ENCODE data around the gene SLCO1A2.

The SLCO1A2 gene

DNA sequence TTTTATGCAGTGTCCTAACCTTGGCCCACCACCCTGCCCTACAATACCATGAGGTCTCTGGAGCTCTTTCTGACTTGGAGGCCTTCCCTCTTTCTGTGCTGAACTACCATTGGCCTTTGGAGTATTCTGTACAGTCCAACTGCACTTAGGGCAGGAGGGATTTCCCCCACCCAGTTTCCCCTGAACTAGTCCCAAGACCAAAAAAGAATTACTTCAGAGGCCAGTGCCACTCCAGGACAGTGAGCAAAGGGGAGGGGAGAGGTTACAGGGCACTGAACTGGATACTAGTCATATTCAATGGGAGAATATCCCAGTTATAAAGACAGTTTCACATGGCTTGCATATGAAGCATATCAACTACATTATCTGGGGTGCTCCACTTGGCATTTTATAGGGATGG lies 6.1 kb downstream of the SLCO1A2 start:
- no peak for DNase-seq

- DNase-seq: peak; percentile 77
Measured at GRCh38 chr12:21324551-21324950, 10.2 kb downstream of the SLCO1A2 start.

DNA sequence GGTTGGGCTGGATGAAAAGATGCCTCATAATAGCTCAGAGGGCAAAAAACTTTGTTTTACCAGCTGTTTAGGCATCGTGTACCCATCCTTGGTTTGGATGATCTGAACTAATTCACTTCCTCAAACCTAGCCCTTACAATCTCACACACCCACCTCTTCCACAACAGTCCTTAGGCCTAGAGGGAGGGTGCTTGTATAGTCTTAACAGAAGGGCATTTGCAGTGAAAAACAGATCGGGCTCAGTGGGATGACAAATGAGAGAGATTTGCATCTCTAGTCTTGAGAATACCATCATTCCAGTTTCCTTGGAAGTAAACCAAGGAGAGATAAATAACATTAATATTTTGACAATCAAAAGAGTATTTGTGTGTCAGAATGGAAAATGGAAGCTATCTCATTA lies 11.0 kb downstream of the SLCO1A2 start:
- peak; percentile 40 for DNase-seq

GRCh38 chr12:21308785-21309184 lies 25.9 kb downstream of the SLCO1A2 start:
- peak; percentile 23 for DNase-seq

GRCh38 chr12:21305661-21306060 lies 29.1 kb downstream of the SLCO1A2 start:
- no peak for DNase-seq

- no peak for DNase-seq
Measured at GRCh38 chr12:21300632-21301031, 34.1 kb downstream of the SLCO1A2 start.

- DNase-seq: peak; percentile 18
Measured at GRCh38 chr12:21296751-21297406, 37.8 kb downstream of the SLCO1A2 start.

DNA sequence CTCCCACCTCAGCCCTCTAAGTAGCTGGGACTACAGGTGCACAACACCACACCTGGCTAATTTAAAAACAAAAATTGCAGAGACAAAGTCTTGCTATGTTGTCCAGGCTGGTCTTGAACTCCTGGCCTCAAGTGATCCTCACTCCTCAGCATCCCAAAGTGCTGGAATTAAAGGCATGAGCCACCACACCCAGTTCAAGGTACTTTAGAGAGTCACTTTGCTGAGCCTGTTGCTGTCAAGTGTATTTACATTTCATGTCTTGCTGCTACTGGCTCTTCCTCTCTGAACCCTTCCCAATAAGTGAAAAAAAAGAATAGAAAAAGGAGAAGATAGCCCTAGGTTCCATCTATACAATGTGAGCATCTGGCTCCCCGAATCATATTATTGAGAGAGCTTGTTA lies 38.4 kb downstream of the SLCO1A2 start:
- DNase-seq: no peak

GRCh38 chr12:21294176-21294575 lies 40.5 kb downstream of the SLCO1A2 start:
- DNase-seq: no peak

GRCh38 chr12:21292111-21292510 lies 42.6 kb downstream of the SLCO1A2 start:
- DNase-seq: no peak

DNA sequence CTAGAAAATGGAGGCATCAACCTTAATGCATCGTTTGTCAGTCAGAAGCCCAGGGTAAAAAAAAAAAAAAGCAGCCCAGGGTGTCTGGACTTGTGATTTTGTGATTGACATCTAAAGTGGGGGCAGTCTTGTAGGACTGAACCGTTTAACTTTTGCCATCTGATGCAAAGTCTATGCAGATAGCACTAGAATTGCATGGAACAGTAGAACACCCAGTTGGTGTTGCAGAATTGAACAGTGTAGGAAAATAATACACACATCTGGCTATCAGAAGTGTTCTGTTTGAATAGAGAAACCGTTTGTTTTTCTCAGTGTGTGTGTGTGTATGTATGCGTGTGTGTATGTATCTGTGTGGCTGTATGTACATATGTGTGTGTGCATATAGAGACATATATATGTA lies 45.0 kb downstream of the SLCO1A2 start:
- DNase-seq: no peak

DNA sequence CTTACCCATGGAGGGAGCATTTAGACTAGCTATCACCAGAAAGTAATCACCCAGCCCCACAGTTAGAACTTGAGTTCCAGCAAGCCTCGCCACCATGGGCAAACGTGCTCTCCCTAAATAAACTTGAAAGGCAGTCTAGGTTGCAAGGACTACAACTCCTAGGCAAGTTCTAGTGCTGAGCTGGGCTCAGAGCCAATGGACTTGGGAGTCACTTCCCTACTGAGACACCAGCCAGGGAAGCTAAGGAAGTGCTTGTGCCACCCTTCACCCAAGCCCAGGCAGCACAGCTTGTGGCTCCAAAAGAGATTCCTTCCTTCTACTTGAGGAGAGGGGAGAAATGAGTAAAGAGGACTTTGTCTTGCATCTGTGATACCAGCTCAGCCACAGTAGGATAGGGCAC lies 57.9 kb downstream of the SLCO1A2 start:
- DNase-seq: no peak

DNA sequence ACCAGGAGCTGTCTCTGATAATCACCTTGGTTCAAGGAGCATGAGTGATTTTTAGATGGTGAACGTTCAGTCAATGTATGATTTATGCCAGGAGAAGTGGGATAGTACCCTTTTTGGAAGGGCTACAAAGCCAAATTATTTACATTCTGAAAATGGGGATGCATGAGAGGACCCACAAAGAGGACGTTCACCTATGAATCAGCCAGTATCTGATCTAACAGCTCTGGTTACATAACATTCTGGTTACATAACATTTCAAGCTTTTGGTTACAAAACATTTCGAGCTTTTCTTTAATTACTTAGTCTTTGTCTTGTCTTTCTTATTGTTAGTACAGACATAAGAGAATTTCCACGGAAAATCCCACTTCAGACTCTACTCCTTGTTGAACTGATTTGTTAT lies 68.8 kb downstream of the SLCO1A2 start:
- no peak for DNase-seq

GRCh38 chr12:21264232-21264631 lies 70.5 kb downstream of the SLCO1A2 start:
- no peak for DNase-seq

- DNase-seq: no peak
Measured at GRCh38 chr12:21257172-21257571, 77.5 kb downstream of the SLCO1A2 start.

DNA sequence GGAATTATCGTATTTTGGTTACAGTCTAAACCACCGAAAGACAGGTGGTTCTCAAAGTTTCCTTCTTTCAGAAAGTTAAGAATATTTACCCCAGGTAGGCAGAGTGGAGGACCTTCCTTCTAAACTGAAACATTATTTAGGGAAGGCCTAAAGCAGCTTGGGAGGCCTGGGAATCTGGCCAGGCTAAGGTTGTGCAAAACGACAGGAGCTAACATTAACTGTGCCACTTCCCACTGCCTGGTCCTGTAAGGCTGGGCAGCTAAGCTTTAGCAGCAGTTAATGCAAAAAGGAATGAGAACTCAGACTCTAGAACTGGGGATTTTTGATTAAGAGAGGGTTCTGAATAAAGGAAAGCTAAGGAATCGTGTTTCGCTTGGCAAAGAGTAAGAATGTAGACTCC lies 82.6 kb downstream of the SLCO1A2 start:
- no peak for DNase-seq

DNA sequence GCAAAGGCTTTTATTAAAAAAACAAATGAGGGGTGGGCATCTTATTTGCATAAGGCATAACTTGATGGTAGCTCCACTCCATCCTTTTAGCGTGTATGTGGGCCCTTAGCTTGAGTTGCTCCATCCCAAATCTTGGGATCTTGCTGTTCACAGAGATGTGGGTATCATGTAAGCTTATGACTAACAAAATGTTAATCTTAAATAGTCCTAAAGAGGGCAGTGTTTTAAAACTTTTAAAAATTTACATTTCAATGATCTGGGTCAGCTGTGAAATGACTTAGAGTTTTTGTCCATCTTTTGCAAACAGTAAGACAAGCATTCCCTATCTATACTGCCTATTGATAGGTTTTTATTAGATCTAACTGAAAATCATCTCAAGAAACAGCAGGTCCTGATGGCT lies 86.0 kb downstream of the SLCO1A2 start:
- peak; percentile 21 for DNase-seq

DNA sequence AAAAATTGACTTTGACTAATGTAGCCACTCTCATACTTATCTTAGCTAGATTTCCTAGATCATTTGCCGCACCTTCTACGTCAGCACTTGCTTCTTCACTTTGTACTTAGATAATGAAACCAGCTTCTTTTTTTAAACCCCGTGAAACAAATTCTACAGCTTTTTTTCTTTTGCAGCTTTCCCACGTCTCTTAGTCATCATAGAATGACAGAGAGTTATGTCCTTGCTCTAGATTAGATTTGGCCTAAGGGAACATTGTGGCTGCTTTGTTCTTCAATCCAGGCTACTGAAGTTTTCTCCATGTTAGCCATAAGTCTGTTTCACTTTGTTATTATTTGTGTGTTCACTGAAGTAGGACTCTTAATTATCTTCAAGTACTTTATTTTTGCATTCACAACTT lies 94.9 kb downstream of the SLCO1A2 start:
- no peak for DNase-seq

GRCh38 chr12:21234395-21234794 lies 100.3 kb downstream of the SLCO1A2 start:
- DNase-seq: no peak

DNA sequence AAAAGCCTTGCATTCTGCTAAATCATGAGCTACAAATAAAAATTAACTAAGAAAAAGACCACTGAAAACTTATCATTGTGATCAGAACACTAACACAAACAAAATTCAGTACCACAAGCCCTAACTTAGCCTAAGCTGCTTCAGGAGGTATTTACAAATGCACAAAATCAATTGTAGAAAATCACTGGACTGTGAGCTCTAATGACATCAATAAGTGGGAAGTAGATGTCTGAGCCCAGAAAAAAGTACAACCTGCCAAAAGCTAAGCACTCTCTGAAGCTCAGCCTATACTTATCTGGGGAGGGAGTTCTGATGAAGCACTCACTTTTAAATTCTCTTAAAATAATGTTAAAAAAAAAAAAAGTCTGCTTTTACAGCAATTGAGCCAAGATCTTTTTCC lies 110.8 kb downstream of the SLCO1A2 start:
- peak; percentile 21 for DNase-seq

DNA sequence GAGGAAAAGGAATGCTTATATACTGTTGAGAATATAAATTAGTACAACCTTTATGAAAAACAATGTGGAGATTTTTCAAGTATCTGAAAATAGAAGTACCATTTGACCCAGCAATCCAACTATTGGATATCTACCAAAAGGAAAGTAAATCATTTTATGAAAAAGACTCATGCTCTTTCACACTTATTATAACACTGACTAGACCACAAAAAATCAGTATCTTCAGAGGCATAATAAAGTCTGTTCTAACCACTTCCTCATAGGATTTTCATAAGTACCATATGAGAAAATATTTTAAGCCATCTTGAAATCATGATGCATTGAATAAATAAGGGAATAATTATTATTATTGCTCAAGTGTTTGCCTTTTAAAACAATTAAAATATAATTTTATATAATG lies 112.9 kb downstream of the SLCO1A2 start:
- DNase-seq: no peak

DNA sequence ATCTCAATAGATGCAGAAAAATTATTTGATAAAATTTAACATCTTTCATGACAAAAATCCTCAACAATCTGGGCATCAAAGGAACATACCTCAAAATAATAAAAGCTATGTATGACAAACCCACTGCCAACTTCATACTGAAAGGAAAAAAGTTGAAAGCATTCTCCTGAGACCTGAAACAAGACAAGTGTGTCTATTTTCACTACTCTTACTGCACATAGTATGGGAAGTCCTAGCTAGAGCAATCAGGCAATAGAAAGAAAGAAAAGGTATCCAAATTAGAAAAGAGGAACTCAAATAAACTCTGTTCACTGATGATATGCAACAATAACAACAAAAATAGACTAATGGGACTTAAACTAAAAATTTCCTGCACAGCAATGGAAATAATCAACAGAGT lies 113.6 kb downstream of the SLCO1A2 start:
- no peak for DNase-seq

GRCh38 chr12:21220266-21220665 lies 114.5 kb downstream of the SLCO1A2 start:
- no peak for DNase-seq

DNA sequence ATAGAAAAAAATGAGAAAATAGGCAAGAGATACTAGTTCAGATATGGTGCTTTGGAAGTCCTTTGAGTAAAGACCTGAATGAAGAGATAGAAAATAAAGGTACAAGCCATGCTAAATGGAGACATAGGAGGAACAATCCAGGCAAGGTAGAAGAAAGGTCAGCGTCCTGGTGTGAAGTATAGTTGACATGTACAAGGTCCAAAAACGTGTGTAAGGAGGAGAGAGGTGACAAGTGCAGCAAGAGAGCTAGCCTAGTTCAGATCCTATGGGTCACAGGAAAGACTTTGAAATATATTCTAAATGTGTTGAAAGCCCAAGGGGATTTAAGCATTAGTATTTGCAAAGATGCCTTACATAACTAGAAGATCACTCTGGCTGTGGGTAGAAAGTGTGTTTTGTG lies 115.5 kb downstream of the SLCO1A2 start:
- no peak for DNase-seq
